ENCODE measurements around the gene STAC2. TPM values are rescaled to one million over a fixed set of nuclear protein-coding genes. Genes with fewer than 3 reads are reported as not detected.

STAC2 gene
- total and polyA plus RNA-seq, 2 of the 13 experiments (the other 11 are each of a cell fraction or from before 2014, with no cell fraction given) = not detected

- Histone ChIP-seq H2AFZ (ENCODE audit: low read length) (no peak overlapping the region), H3K36me3 (replicated peaks in 1 of 2; ENCODE audit: control insufficient read depth in 1 of 2, insufficient read depth in 2 of 2, low read length in 2 of 2) (no peaks in the 10 kb centered on the region), H3K27me3 (ENCODE audit: control insufficient read depth in 1 of 2, insufficient read depth in 2 of 2, low read length in 2 of 2) (peaks cover 22 to 82% of the 10 kb centered on the region in 2 experiments), H3K79me2 (ENCODE audit: insufficient read depth, low read length) (no peaks in the 10 kb centered on the region), H4K20me1 (ENCODE audit: insufficient read depth, low read length) (no peaks in the 10 kb centered on the region), H3K27ac (ENCODE audit: extremely low read length, insufficient read depth, low read length) (no peak overlapping the region), H3K9me3 (ENCODE audit: low read length) (no peaks in the 10 kb centered on the region), H3K4me3 (replicated peaks in 1 of 3; ENCODE audit: insufficient read depth in 1 of 3, low read depth in 2 of 3, low read length in 3 of 3) (no peak overlapping the region), H3K4me1 (ENCODE audit: insufficient read depth, low read length) (no peaks in the 10 kb centered on the region), H3K4me2 (ENCODE audit: low read depth, low read length) (no peak overlapping the region), H3K9ac (ENCODE audit: insufficient read depth, low read depth, low read length) (no peak overlapping the region)
- ChIA-PET POLR2A (no interaction called here), CTCF (ENCODE audit: low intra/inter-chr PET ratio, low total read pairs) (no interaction called here)
- WGBS (ENCODE audit: low lambda C conversion rate) = 62% methylated on average over 16 of the region's 16 CpGs
- DNase-seq (ENCODE audit: low spot score) = no peak
- in situ Hi-C loops (cut with HindIII; ENCODE audit: extremely low pct_ligation_motif_present, low pct_unique_long_range_greater_than_20kb) (no loop called here), intact Hi-C loops (cut with micrococcal nuclease; ENCODE audit: unreplicated experiment) (no loop called here)
- ATAC-seq = no peak
- BruUV-seq (replicated peaks) = no TSS peak
- no peak for TF ChIP-seq NR2F1 (CRISPR knock-in tag; IDR thresholded peaks at IDR 0.05)
- TF ChIP-seq ZNF280D (CRISPR knock-in tag; IDR thresholded peaks at IDR 0.05) = no peak
- TF ChIP-seq ZFP90 (CRISPR knock-in tag; IDR thresholded peaks at IDR 0.05; ENCODE audit: borderline replicate concordance) = no peak
- TF ChIP-seq ZNF672 (CRISPR knock-in tag; IDR thresholded peaks at IDR 0.05) = no peak
- TF ChIP-seq NR1H2 (CRISPR knock-in tag; IDR thresholded peaks at IDR 0.05; ENCODE audit: borderline replicate concordance, low read depth) = no peak
- no peak for TF ChIP-seq THRA (CRISPR knock-in tag; IDR thresholded peaks at IDR 0.05; ENCODE audit: borderline replicate concordance)
- TF ChIP-seq NPAS2 (CRISPR knock-in tag; IDR thresholded peaks at IDR 0.05; ENCODE audit: borderline replicate concordance) = no peak
- no peak for TF ChIP-seq GLMP (CRISPR knock-in tag; IDR thresholded peaks at IDR 0.05; ENCODE audit: borderline replicate concordance)
- TF ChIP-seq U2AF2 (IDR thresholded peaks at IDR 0.05; ENCODE audit: low read depth, low read length) = no peak
- no peak for FAIRE-seq
These were observed 12.8 kb downstream of the STAC2 start for GRCh38 chr17:39212841-39213480.
